GM12873 (cell line): ENCODE measurements around the gene NPAS2.

ENCODE experiments used
- TF ChIP-seq, protein P1 (sequence below): IDR thresholded peaks from 2 replicates; pipeline ENCODE4 v1.5.1; 2012; ENCODE audit warnings: low read depth, mild to moderate bottlenecking, moderate library complexity, low read length, control low read depth; ENCODE audit not compliant: insufficient read depth; ENCODE audit errors: missing control alignments

NPAS2 gene

GRCh38 chr2:100808582-100808981, 11.4 kb upstream of the NPAS2 start:
- TF ChIP-seq, protein P1, sequence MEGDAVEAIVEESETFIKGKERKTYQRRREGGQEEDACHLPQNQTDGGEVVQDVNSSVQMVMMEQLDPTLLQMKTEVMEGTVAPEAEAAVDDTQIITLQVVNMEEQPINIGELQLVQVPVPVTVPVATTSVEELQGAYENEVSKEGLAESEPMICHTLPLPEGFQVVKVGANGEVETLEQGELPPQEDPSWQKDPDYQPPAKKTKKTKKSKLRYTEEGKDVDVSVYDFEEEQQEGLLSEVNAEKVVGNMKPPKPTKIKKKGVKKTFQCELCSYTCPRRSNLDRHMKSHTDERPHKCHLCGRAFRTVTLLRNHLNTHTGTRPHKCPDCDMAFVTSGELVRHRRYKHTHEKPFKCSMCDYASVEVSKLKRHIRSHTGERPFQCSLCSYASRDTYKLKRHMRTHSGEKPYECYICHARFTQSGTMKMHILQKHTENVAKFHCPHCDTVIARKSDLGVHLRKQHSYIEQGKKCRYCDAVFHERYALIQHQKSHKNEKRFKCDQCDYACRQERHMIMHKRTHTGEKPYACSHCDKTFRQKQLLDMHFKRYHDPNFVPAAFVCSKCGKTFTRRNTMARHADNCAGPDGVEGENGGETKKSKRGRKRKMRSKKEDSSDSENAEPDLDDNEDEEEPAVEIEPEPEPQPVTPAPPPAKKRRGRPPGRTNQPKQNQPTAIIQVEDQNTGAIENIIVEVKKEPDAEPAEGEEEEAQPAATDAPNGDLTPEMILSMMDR, result no peak

GRCh38 chr2:100809506-100809905, 10.4 kb upstream of the NPAS2 start:
- TF ChIP-seq, protein P1, result no peak

DNA sequence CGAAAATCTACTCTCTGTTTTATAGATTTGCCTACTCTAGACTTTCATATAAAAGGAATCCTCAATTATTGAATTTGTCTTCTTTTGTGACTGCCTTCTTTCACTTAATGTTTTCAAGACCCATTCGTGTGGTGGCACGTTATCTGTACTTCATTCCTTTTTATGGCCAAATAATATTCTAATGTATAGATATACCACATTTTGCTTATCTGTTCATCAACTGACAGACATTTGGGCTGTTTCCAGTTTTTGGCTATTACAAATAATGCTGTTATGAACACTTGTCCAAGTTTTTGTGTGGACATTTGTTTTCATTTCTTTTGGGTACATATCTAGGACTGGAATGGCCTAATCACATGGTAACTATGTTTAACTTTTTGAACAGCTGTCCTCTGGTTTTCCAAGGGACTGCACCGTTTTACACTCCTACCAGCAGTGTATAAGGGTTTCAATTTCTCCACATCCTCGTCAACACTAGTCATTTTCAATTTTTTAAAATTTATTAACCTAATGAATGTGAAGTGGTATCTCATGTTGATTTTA, 9.3 kb upstream of the NPAS2 start:
- TF ChIP-seq, protein P1, result no peak

GRCh38 chr2:100812116-100812515, 7.8 kb upstream of the NPAS2 start:
- TF ChIP-seq, protein P1, result no peak

- TF ChIP-seq, protein P1, result no peak
These were observed 7.4 kb upstream of the NPAS2 start for GRCh38 chr2:100812573-100812972.

- TF ChIP-seq, protein P1, result no peak
These were observed 6.4 kb upstream of the NPAS2 start for GRCh38 chr2:100813527-100813926.

GRCh38 chr2:100814043-100814442, 5.9 kb upstream of the NPAS2 start:
- TF ChIP-seq, protein P1, result no peak
